D341Med (cell line): ENCODE data around the gene FAM221B.

Experiments
- DNase-seq: peaks from one replicate; pipeline ENCODE4 v3.0.0; 2012; ENCODE audit warnings: low spot score

The FAM221B gene

GRCh38 chr9:35791297-35791921 lies 37.1 kb downstream of the FAM221B start, which contains the start of gene NPR2:
Gene NPR2 (plus strand): TSS chr9:35791591. CDS start chr9:35792409, 818 bp downstream.
- DNase-seq: no peak

- DNase-seq: peak; percentile 90
Measured at GRCh38 chr9:35790385-35791296, 37.9 kb downstream of the FAM221B start.

- DNase-seq: no peak
Measured at GRCh38 chr9:35790025-35790384, 38.5 kb downstream of the FAM221B start.

- no peak for DNase-seq
Measured at GRCh38 chr9:35789541-35789940, 39.0 kb downstream of the FAM221B start.

GRCh38 chr9:35783418-35783817 lies 45.1 kb downstream of the FAM221B start:
- no peak for DNase-seq

- DNase-seq: no peak
Measured at GRCh38 chr9:35781066-35781465, 47.5 kb downstream of the FAM221B start.

- no peak for DNase-seq
Measured at GRCh38 chr9:35778496-35778895, 50.0 kb downstream of the FAM221B start.

GRCh38 chr9:35776018-35776417 lies 52.5 kb downstream of the FAM221B start:
- DNase-seq: no peak

GRCh38 chr9:35774907-35775635 lies 53.5 kb downstream of the FAM221B start:
- DNase-seq: no peak

- DNase-seq: no peak
Measured at GRCh38 chr9:35771943-35772342, 56.6 kb downstream of the FAM221B start.

GRCh38 chr9:35771534-35771933 lies 57.0 kb downstream of the FAM221B start:
- no peak for DNase-seq

GRCh38 chr9:35771075-35771433 lies 57.5 kb downstream of the FAM221B start:
- DNase-seq: no peak

GRCh38 chr9:35769763-35770162 lies 58.8 kb downstream of the FAM221B start:
- no peak for DNase-seq

- DNase-seq: no peak
Measured at GRCh38 chr9:35767458-35767857, 61.1 kb downstream of the FAM221B start.

GRCh38 chr9:35766997-35767396 lies 61.5 kb downstream of the FAM221B start:
- no peak for DNase-seq
